HepG2 (cell line): ENCODE results near the gene METTL27. TPM values are rescaled to one million over a fixed set of nuclear protein-coding genes. Genes with fewer than 3 reads are reported as not detected.

Source experiments
- ATAC-seq: fragments of 200-7000 bp; cut with Tn5 transposase; 3 replicates; pipeline ENCODE4 v1.9.1; 2020; ENCODE audit warnings: mild to moderate bottlenecking, moderate library complexity
- BruUV-seq: library from RNA; stranded (reverse); fragments of 400-500 nt; replicated peaks from 2 replicates; lab custom pipeline; 2021; lab: Mats Ljungman, UMichigan
- CTCF ChIA-PET: fragments of 300-600 bp; formaldehyde crosslinking; extraction: SDS; loops from one replicate; lab custom pipeline; 2021; ENCODE audit warnings: low total read pairs, inconsistent platforms, low intra/inter-chr PET ratio; lab: Yijun Ruan, JAX
- POLR2A ChIA-PET: fragments of 350-600 bp; sonication (Branson Sonifier 250); formaldehyde crosslinking; loops from one replicate; lab custom pipeline; 2020; ENCODE audit warnings: antibody characterized with exemption, inconsistent platforms; lab: Yijun Ruan, JAX
- DNase-seq: peaks from one replicate; pipeline ENCODE4 v3.0.0-alpha.2; 2015; ENCODE audit warnings: low spot score
- FAIRE-seq: peaks from 3 replicates; lab custom pipeline; 2011; peaks lifted over from hg19 to GRCh38; lab: Jason Lieb, UNC
- H2AFZ ChIP-seq: one replicate; pipeline ENCODE4 v1.6.1; 2011; ENCODE audit warnings: low read length, inconsistent platforms
- H3K27ac ChIP-seq: fragments of 300-600 bp; 3 replicates; pipeline ENCODE4 v1.8.0; 2011; ENCODE audit warnings: mixed run types, mild to moderate bottlenecking, mixed read lengths, low read length, inconsistent platforms; ENCODE audit not compliant: insufficient read depth; ENCODE audit errors: extremely low read length
- H3K27me3 ChIP-seq, 2 experiments: fragments of 200-600 bp in 1 of 2; 2 replicates in 1 of 2; 3 replicates in 1 of 2; pipeline versions ENCODE4 v1.6.0 to v1.8.0; 2011; ENCODE audit warnings: low read length in 2 of 2, mild to moderate bottlenecking in 2 of 2, moderate library complexity in 2 of 2, inconsistent platforms in 1 of 2; ENCODE audit not compliant: insufficient read depth in 2 of 2, control insufficient read depth in 1 of 2
- H3K36me3 ChIP-seq, 2 experiments: fragments of 200-600 bp in 1 of 2; replicated peaks in 1 of 2; 2 replicates in 1 of 2; 3 replicates in 1 of 2; pipeline versions ENCODE4 v1.5.1 to v1.8.0; 2011; ENCODE audit warnings: low read length in 2 of 2, inconsistent platforms in 1 of 2; ENCODE audit not compliant: insufficient read depth in 2 of 2, control insufficient read depth in 1 of 2
- H3K4me1 ChIP-seq: 2 replicates; pipeline ENCODE4 v1.5.1; 2012; ENCODE audit warnings: low read length, inconsistent platforms; ENCODE audit not compliant: insufficient read depth
- H3K4me2 ChIP-seq: 2 replicates; pipeline ENCODE4 v1.6.0; 2011; ENCODE audit warnings: low read depth, low read length, inconsistent platforms
- H3K4me3 ChIP-seq, 3 experiments: fragments of 200-600 bp in 1 of 3; sonication (generic), shearing (Covaris generic) in 1 of 3; replicated peaks in 1 of 3; 2 replicates each; pipeline ENCODE4 v1.5.1; 2011 to 2016; ENCODE audit warnings: low read length in 3 of 3, inconsistent platforms in 2 of 3, low read depth in 2 of 3, mild to moderate bottlenecking in 2 of 3, control low read depth in 1 of 3, mixed read lengths in 1 of 3; ENCODE audit not compliant: insufficient read depth in 1 of 3
- H3K79me2 ChIP-seq: one replicate; pipeline ENCODE4 v1.6.1; 2011; ENCODE audit warnings: low read length, inconsistent platforms; ENCODE audit not compliant: insufficient read depth
- H3K9ac ChIP-seq: 2 replicates; pipeline ENCODE4 v1.6.0; 2011; ENCODE audit warnings: mild to moderate bottlenecking, low read depth, low read length, inconsistent platforms; ENCODE audit not compliant: insufficient read depth
- H3K9me3 ChIP-seq: 2 replicates; pipeline ENCODE4 v1.5.1; 2012; ENCODE audit warnings: mild to moderate bottlenecking, low read length
- H4K20me1 ChIP-seq: 2 replicates; pipeline ENCODE4 v1.6.0; 2011; ENCODE audit warnings: inconsistent platforms, mild to moderate bottlenecking, low read length, moderate library complexity; ENCODE audit not compliant: insufficient read depth
- NR2C2 ChIP-seq: sonication (generic); formaldehyde crosslinking; IDR thresholded peaks from 2 replicates; pipeline ENCODE4 v1.4.0; 2020; ENCODE audit warnings: missing genetic modification reagents, mild to moderate bottlenecking, moderate library complexity, borderline replicate concordance
- RBFOX2 ChIP-seq: fragments of 200-400 bp; formaldehyde crosslinking; IDR thresholded peaks from 2 replicates; pipeline ENCODE4 v1.6.1; 2017; ENCODE audit warnings: low read depth, mild to moderate bottlenecking, low read length
- ZFX ChIP-seq: sonication (generic); formaldehyde crosslinking; IDR thresholded peaks from 2 replicates; pipeline ENCODE4 v1.4.0; 2020; ENCODE audit warnings: mild to moderate bottlenecking, low read depth, missing genetic modification reagents, moderate library complexity
- ZNF556 ChIP-seq: sonication (generic); formaldehyde crosslinking; IDR thresholded peaks from 2 replicates; pipeline ENCODE4 v1.4.0; 2020; ENCODE audit warnings: mild to moderate bottlenecking, missing genetic modification reagents, borderline replicate concordance
- ZNF605 ChIP-seq: sonication (generic); formaldehyde crosslinking; IDR thresholded peaks from 2 replicates; pipeline ENCODE4 v1.8.0; 2022; ENCODE audit warnings: mild to moderate bottlenecking, missing genetic modification reagents
- ZNF724P ChIP-seq: sonication (generic); formaldehyde crosslinking; IDR thresholded peaks from 2 replicates; pipeline ENCODE4 v1.8.0; 2022; ENCODE audit warnings: missing genetic modification reagents, borderline replicate concordance
- ZSCAN9 ChIP-seq: IDR thresholded peaks from 2 replicates; pipeline ENCODE4 v1.6.1; 2016; ENCODE audit warnings: borderline replicate concordance
- WGBS: methylation state at CpG from one replicate; pipeline ENCODE4 v1.1.6; 2017; ENCODE audit warnings: low lambda C conversion rate; 5-methylcytosine and 5-hydroxymethylcytosine counted together
- in situ Hi-C: cut with HindIII; loops from 2 replicates; pipeline ENCODE4 v1.10.0; 2017; ENCODE audit warnings: low pct_unique_long_range_greater_than_20kb; ENCODE audit not compliant: extremely low pct_ligation_motif_present
- intact Hi-C: fragments of 100-400 bp; cut with micrococcal nuclease; formaldehyde crosslinking; loops from one replicate; pipeline ENCODE4 v1.10.0; 2022; ENCODE audit not compliant: unreplicated experiment
- polyA plus RNA-seq, 8 experiments: library from polyadenylated mRNA; depleted of rRNA in 3 of 8; stranded (reverse) in 7 of 8; unstranded in 1 of 8; fragments of >200 nt; fragmentation: Illumina TruSeq in 4 of 8; extraction: Trizol in 4 of 8; gene quantifications; 2 replicates each; pipeline versions ENCODE4 v1.2.1 to v1.2.3, GENCODE V29; 2011 to 2016; ENCODE audit warnings: low read depth in 4 of 8, missing spikeins in 1 of 8, mixed read lengths in 1 of 8; ENCODE audit not compliant: insufficient read depth in 1 of 8
- total RNA-seq, 5 experiments: library from RNA; depleted of rRNA; stranded (reverse); fragments of >200 nt; fragmentation: Illumina TruSeq; extraction: Trizol; gene quantifications; 2 replicates each; pipeline ENCODE4 v1.2.3, GENCODE V29; 2016; ENCODE audit warnings: low read depth in 1 of 5
- TF ChIP-seq, protein P1 (sequence below): sonication (generic); formaldehyde crosslinking; IDR thresholded peaks from 2 replicates; pipeline ENCODE4 v1.8.1; 2023; ENCODE audit warnings: mild to moderate bottlenecking, missing genetic modification reagents
- TF ChIP-seq, protein P2 (sequence below): sonication (generic); formaldehyde crosslinking; IDR thresholded peaks from 2 replicates; pipeline ENCODE4 v1.5.0; 2020; ENCODE audit warnings: missing genetic modification reagents
- TF ChIP-seq, protein P3 (sequence below): IDR thresholded peaks from 2 replicates; pipeline ENCODE4 v1.6.1; 2012; ENCODE audit warnings: inconsistent platforms
- TF ChIP-seq, protein P4 (sequence below): sonication (generic); IDR thresholded peaks from 2 replicates; pipeline ENCODE4 v1.6.1; 2016; ENCODE audit warnings: low read depth, borderline replicate concordance
- TF ChIP-seq, protein P5 (sequence below): sonication (generic); formaldehyde crosslinking; IDR thresholded peaks from 2 replicates; pipeline ENCODE4 v1.4.0; 2020; ENCODE audit warnings: mild to moderate bottlenecking, missing genetic modification reagents

METTL27 gene
- total and polyA plus RNA-seq, 2 of the 13 experiments (the other 11 are each of a cell fraction or from before 2014, with no cell fraction given) = 2.0 to 3.0 TPM

DNA sequence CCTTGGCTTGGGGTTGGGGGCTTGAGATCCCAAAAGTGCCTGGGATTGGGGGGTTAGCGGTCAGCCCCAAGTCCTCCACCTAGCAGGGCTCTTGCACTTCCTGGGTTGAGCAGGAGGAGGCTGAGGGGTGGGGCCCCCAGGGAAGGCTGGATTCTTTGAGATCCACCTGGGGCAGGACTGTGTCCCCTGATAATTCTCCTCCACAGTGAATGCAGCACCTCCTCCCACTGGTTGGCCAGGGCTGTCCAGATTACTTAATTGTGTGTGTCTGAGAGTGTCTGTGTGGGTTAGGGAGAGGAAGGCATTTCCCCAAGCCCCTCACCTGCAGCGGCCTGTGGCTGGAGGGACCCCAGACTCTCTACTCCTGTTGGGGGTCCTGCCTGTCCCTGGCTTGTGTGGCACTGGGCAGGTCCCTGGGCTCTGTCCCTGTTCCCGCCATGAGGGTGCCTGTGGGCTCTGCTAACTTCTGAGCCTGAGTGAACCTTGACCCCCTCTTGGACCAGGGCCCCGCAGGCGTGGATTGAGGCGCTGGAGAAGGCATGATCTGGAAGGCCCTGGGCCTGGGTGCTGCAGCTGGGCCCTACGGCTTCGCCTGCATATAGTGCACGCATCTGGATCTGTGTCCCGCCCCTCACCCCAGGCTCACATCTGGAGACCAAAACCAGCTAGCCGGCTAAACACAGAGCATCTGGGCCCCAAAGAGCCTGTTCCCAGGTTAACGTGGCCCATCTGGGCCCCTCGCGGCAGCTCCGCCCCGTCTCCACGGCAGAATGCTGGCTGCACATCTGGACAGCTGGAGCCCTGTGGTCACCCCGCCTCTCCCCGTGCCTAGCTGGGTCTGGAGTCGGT lies 29.1 kb upstream of the METTL27 start:
- no TSS peak for BruUV-seq
- WGBS = 0% methylated on average over 5 of the region's 20 CpGs
- no peaks in the 10 kb centered on the region for H3K79me2 ChIP-seq
- peaks cover 3% of the 10 kb centered on the region in 2 experiments; a peak in 2 of 5 replicates for H3K27me3 ChIP-seq
- H3K36me3 ChIP-seq = no peaks in the 10 kb centered on the region
- H3K4me3 ChIP-seq = peak overlapping the region in 1 of 3 experiments; percentile 63; a peak in 1 of 6 replicates
- H3K4me1 ChIP-seq = peaks cover 49% of the 10 kb centered on the region
- no peaks in the 10 kb centered on the region for H3K9me3 ChIP-seq
- DNase-seq (no peak), FAIRE-seq (no peak), ATAC-seq (peak; percentile 62)
- no peaks in the 10 kb centered on the region for H4K20me1 ChIP-seq
- intact Hi-C loops (no loop called here), in situ Hi-C loops (loop anchor here (5.0 kb wide), 1 partner anchor 151 kb away; no protein-coding TSS in a partner anchor)
- POLR2A ChIA-PET = interaction anchor here (1.6 to 2.5 kb wide), 3 partner anchors 9 to 108 kb away, joined by 3 to 25 read pairs (median 11); no protein-coding TSS in a partner anchor
- no peak overlapping the region for H3K9ac ChIP-seq
- no peak overlapping the region for H3K27ac ChIP-seq
- CTCF ChIA-PET = no interaction called here
- no peak overlapping the region for H2AFZ ChIP-seq
- H3K4me2 ChIP-seq = peak overlapping the region; percentile 68
- TF ChIP-seq, protein P1, sequence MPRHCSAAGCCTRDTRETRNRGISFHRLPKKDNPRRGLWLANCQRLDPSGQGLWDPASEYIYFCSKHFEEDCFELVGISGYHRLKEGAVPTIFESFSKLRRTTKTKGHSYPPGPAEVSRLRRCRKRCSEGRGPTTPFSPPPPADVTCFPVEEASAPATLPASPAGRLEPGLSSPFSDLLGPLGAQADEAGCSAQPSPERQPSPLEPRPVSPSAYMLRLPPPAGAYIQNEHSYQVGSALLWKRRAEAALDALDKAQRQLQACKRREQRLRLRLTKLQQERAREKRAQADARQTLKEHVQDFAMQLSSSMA (CRISPR knock-in tag) = no peak
- TF ChIP-seq, protein P2, sequence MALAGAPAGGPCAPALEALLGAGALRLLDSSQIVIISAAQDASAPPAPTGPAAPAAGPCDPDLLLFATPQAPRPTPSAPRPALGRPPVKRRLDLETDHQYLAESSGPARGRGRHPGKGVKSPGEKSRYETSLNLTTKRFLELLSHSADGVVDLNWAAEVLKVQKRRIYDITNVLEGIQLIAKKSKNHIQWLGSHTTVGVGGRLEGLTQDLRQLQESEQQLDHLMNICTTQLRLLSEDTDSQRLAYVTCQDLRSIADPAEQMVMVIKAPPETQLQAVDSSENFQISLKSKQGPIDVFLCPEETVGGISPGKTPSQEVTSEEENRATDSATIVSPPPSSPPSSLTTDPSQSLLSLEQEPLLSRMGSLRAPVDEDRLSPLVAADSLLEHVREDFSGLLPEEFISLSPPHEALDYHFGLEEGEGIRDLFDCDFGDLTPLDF = no peak
- TF ChIP-seq RBFOX2 (0 out of 2 replicates have a peak, but pooled peaks have one; percentile 12), ZNF724P (CRISPR knock-in tag) (peak; percentile 43; the same call in 1 of the 2 replicates), ZFX (peak; percentile 48; the same call in 1 of the 2 replicates), ZSCAN9 (CRISPR knock-in tag) (no peak), ZNF605 (CRISPR knock-in tag) (0 out of 2 replicates have a peak, but pooled peaks have one; percentile 27), ZNF556 (CRISPR knock-in tag) (0 out of 2 replicates have a peak, but pooled peaks have one; percentile 36), NR2C2 (CRISPR knock-in tag) (0 out of 2 replicates have a peak, but pooled peaks have one; percentile 13)
- TF ChIP-seq, protein P3, sequence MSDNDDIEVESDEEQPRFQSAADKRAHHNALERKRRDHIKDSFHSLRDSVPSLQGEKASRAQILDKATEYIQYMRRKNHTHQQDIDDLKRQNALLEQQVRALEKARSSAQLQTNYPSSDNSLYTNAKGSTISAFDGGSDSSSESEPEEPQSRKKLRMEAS = 0 out of 2 replicates have a peak, but pooled peaks have one; percentile 28
- TF ChIP-seq, protein P4, sequence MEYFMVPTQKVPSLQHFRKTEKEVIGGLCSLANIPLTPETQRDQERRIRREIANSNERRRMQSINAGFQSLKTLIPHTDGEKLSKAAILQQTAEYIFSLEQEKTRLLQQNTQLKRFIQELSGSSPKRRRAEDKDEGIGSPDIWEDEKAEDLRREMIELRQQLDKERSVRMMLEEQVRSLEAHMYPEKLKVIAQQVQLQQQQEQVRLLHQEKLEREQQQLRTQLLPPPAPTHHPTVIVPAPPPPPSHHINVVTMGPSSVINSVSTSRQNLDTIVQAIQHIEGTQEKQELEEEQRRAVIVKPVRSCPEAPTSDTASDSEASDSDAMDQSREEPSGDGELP = 0 out of 2 replicates have a peak, but pooled peaks have one; percentile 12
- TF ChIP-seq, protein P5, sequence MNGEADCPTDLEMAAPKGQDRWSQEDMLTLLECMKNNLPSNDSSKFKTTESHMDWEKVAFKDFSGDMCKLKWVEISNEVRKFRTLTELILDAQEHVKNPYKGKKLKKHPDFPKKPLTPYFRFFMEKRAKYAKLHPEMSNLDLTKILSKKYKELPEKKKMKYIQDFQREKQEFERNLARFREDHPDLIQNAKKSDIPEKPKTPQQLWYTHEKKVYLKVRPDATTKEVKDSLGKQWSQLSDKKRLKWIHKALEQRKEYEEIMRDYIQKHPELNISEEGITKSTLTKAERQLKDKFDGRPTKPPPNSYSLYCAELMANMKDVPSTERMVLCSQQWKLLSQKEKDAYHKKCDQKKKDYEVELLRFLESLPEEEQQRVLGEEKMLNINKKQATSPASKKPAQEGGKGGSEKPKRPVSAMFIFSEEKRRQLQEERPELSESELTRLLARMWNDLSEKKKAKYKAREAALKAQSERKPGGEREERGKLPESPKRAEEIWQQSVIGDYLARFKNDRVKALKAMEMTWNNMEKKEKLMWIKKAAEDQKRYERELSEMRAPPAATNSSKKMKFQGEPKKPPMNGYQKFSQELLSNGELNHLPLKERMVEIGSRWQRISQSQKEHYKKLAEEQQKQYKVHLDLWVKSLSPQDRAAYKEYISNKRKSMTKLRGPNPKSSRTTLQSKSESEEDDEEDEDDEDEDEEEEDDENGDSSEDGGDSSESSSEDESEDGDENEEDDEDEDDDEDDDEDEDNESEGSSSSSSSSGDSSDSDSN (CRISPR knock-in tag) = peak; percentile 22; the same call in 1 of the 2 replicates
